HepG2 (cell line): ENCODE results near the gene CORO7. TPM values are rescaled to one million over a fixed set of nuclear protein-coding genes. Genes with fewer than 3 reads are reported as not detected.

ENCODE experiments used
- CEBPG ChIP-seq: IDR thresholded peaks from 2 replicates; pipeline ENCODE4 v1.6.1; 2016
- CENPX ChIP-seq: sonication (generic); formaldehyde crosslinking; IDR thresholded peaks from 2 replicates; pipeline ENCODE4 v1.9.0; 2021; ENCODE audit warnings: mild to moderate bottlenecking, missing genetic modification reagents, moderate library complexity
- DRAP1 ChIP-seq: IDR thresholded peaks from 2 replicates; pipeline ENCODE4 v1.6.1; 2016; ENCODE audit warnings: missing genetic modification reagents, missing compliant biosample characterization
- NFAT5 ChIP-seq: sonication (generic); formaldehyde crosslinking; IDR thresholded peaks from 2 replicates; pipeline ENCODE4 v1.4.0; 2020; ENCODE audit warnings: missing genetic modification reagents
- U2AF2 ChIP-seq: fragments of 200-400 bp; formaldehyde crosslinking; IDR thresholded peaks from 2 replicates; pipeline ENCODE4 v1.6.1; 2017; ENCODE audit warnings: low read depth, mild to moderate bottlenecking, low read length
- ZBTB46 ChIP-seq: sonication (generic); formaldehyde crosslinking; IDR thresholded peaks from 2 replicates; pipeline ENCODE4 v1.4.0; 2020; ENCODE audit warnings: mild to moderate bottlenecking, missing genetic modification reagents, borderline replicate concordance
- ZNF407 ChIP-seq: sonication (generic); formaldehyde crosslinking; IDR thresholded peaks from one replicate; pipeline ENCODE4 v1.5.1; 2020; ENCODE audit warnings: mild to moderate bottlenecking, missing genetic modification reagents; ENCODE audit errors: not compliant biosample characterization
- ZNF597 ChIP-seq: sonication (generic); formaldehyde crosslinking; IDR thresholded peaks from 2 replicates; pipeline ENCODE4 v1.5.0; 2020; ENCODE audit warnings: missing genetic modification reagents
- ZNF670 ChIP-seq: sonication (generic); formaldehyde crosslinking; IDR thresholded peaks from 2 replicates; pipeline ENCODE4 v1.8.0; 2022; ENCODE audit warnings: mild to moderate bottlenecking, missing genetic modification reagents, borderline replicate concordance
- polyA plus RNA-seq, 8 experiments: library from polyadenylated mRNA; depleted of rRNA in 3 of 8; stranded (reverse) in 7 of 8; unstranded in 1 of 8; fragments of >200 nt; fragmentation: Illumina TruSeq in 4 of 8; extraction: Trizol in 4 of 8; gene quantifications; 2 replicates each; pipeline versions ENCODE4 v1.2.1 to v1.2.3, GENCODE V29; 2011 to 2016; ENCODE audit warnings: low read depth in 4 of 8, missing spikeins in 1 of 8, mixed read lengths in 1 of 8; ENCODE audit not compliant: insufficient read depth in 1 of 8
- total RNA-seq, 5 experiments: library from RNA; depleted of rRNA; stranded (reverse); fragments of >200 nt; fragmentation: Illumina TruSeq; extraction: Trizol; gene quantifications; 2 replicates each; pipeline ENCODE4 v1.2.3, GENCODE V29; 2016; ENCODE audit warnings: low read depth in 1 of 5

Gene CORO7
- total and polyA plus RNA-seq, 2 of the 13 experiments (the other 11 are each of a cell fraction or from before 2014, with no cell fraction given): 9.9 to 14.3 TPM

- TF ChIP-seq ZNF407 (CRISPR knock-in tag): no peak
- TF ChIP-seq CENPX (CRISPR knock-in tag): no peak
- TF ChIP-seq NFAT5 (CRISPR knock-in tag): no peak
- TF ChIP-seq ZNF597 (CRISPR knock-in tag): no peak
- no peak for TF ChIP-seq ZBTB46
- TF ChIP-seq DRAP1 (CRISPR knock-in tag): no peak
- no peak for TF ChIP-seq U2AF2
- TF ChIP-seq CEBPG (CRISPR knock-in tag): no peak
- no peak for TF ChIP-seq ZNF670 (CRISPR knock-in tag)
Measured at GRCh38 chr16:4383591-4384444, 32.6 kb downstream of the CORO7 start (continued).
